Small intestine (tissue), 16 donors: ENCODE measurements around the gene RDH8. TPM values are rescaled to one million over a fixed set of nuclear protein-coding genes. Genes with fewer than 3 reads are reported as not detected.

Experiments used
- DNase-seq, 2 donors: peaks; one replicate each; pipeline versions ENCODE4 v3.0.0 to v3.0.0-alpha.2; 2013
- FAIRE-seq: peaks from 2 replicates; lab custom pipeline; 2012; peaks lifted over from hg19 to GRCh38; lab: Jason Lieb, UNC
- H3K27ac ChIP-seq, 3 donors: one replicate each; pipeline ENCODE4 v1.5.1; 2013; ENCODE audit warnings: low read length in 2 of 3, mild to moderate bottlenecking in 2 of 3, control low read depth in 1 of 3, inconsistent platforms in 1 of 3, low read depth in 1 of 3, moderate library complexity in 1 of 3
- H3K27me3 ChIP-seq, 3 donors: one replicate each; pipeline ENCODE4 v1.6.1; 2013; ENCODE audit warnings: low read length in 3 of 3, inconsistent platforms in 1 of 3; ENCODE audit not compliant: control insufficient read depth in 3 of 3, insufficient read depth in 3 of 3
- H3K36me3 ChIP-seq, 3 donors: one replicate each; pipeline ENCODE4 v1.6.1; 2013; ENCODE audit warnings: low read length in 3 of 3, inconsistent platforms in 1 of 3, low read depth in 1 of 3, mild to moderate bottlenecking in 1 of 3, moderate library complexity in 1 of 3; ENCODE audit not compliant: control insufficient read depth in 3 of 3, insufficient read depth in 2 of 3
- H3K4me1 ChIP-seq, 3 donors: one replicate each; pipeline ENCODE4 v1.6.1; 2013; ENCODE audit warnings: low read length in 2 of 3, inconsistent platforms in 1 of 3, low read depth in 1 of 3, mild to moderate bottlenecking in 1 of 3, moderate library complexity in 1 of 3; ENCODE audit not compliant: control insufficient read depth in 3 of 3, insufficient read depth in 2 of 3
- H3K4me3 ChIP-seq, 3 donors: one replicate each; pipeline ENCODE4 v1.5.1; 2013; ENCODE audit warnings: low read length in 3 of 3, control low read depth in 1 of 3, inconsistent platforms in 1 of 3, low read depth in 1 of 3, mild to moderate bottlenecking in 1 of 3, moderate library complexity in 1 of 3
- H3K9me3 ChIP-seq, 2 donors: one replicate each; pipeline ENCODE4 v1.6.1; 2013; ENCODE audit warnings: low read depth in 1 of 2, low read length in 1 of 2; ENCODE audit not compliant: control insufficient read depth in 2 of 2, insufficient read depth in 1 of 2
- WGBS, 3 donors: extraction: QIAGEN DNeasy Blood & Tissue Kit; methylation state at CpG; one replicate each; pipeline ENCODE4 v1.1.7; 2013; 5-methylcytosine and 5-hydroxymethylcytosine counted together
- long read RNA-seq, 10 donors: transcript quantifications; one replicate each; lab custom pipeline, GENCODE V29; 2026
- polyA plus RNA-seq, 4 donors: library from polyadenylated mRNA; stranded (reverse) in 3 of 4; unstranded in 1 of 4; fragments of 200-250 nt in 3 of 4; fragments of 120-200 nt in 1 of 4; gene quantifications; one replicate each; pipeline versions ENCODE4 v1.2.1 to v1.2.3, GENCODE V29; 2013
- donor health status: healthy with polysubstance abuse.
- donor health status: control.
- donor health status: control.
- donor health status: Bipolar disorder and iron deficiency.
- donor health status: healthy.

RDH8 gene
- not detected for polyA plus RNA-seq
- long read RNA-seq, donor 1, result 0 reads
- long read RNA-seq, donor 2, result 0 reads
- long read RNA-seq, donor 3, result 0 reads
- long read RNA-seq, donor 4, result 0 reads
- long read RNA-seq, donor 5, result 0 reads
- long read RNA-seq, donor 6, result 0 reads
- long read RNA-seq, donor 7, result 0 reads
- long read RNA-seq, donor 8, result 0 reads
- long read RNA-seq, donor 9, result 0 reads
- long read RNA-seq, donor 10, result 0 reads

- Histone ChIP-seq H3K27ac (no peak within 1 kb of the TSS), H3K4me1 (peaks cover 0 to 4% (median 0%) of the 10 kb centered on the region in 3 donors), H3K36me3 (no peaks in the 10 kb centered on the region), H3K4me3 (no peak within 1 kb of the TSS), H3K27me3 (peaks cover 3 to 39% (median 10%) of the 10 kb centered on the region in 3 donors), H3K9me3 (no peaks in the 10 kb centered on the region)
- FAIRE-seq, result no peak
- 58 to 71% (median 67%) methylated on average over 10 of the region's 10 CpGs for WGBS, 3 donors
- no peak for DNase-seq
These were observed at the start of gene RDH8 for GRCh38 chr19:10013316-10013715. RDH8 (plus strand) TSS chr19:10013483; CDS start chr19:10013498, 15 bp downstream.

- no peak overlapping the region for H3K27ac ChIP-seq
- H3K4me1 ChIP-seq, result no peaks in the 10 kb centered on the region
- 38 to 51% (median 43%) methylated on average over 12 to 14 of the region's 14 CpGs for WGBS, 3 donors
- no peak overlapping the region for H3K4me3 ChIP-seq
- H3K36me3 ChIP-seq, result no peaks in the 10 kb centered on the region
- H3K9me3 ChIP-seq, result no peaks in the 10 kb centered on the region
- FAIRE-seq (no peak), DNase-seq (no peak)
- peaks cover 0 to 23% (median 2%) of the 10 kb centered on the region in 3 donors for H3K27me3 ChIP-seq
These were observed 47.3 kb upstream of the RDH8 start for GRCh38 chr19:9966024-9966423.

- Histone ChIP-seq H3K27ac (no peak overlapping the region), H3K36me3 (no peaks in the 10 kb centered on the region), H3K4me3 (no peak overlapping the region), H3K27me3 (peaks cover 0 to 23% (median 2%) of the 10 kb centered on the region in 3 donors), H3K4me1 (no peaks in the 10 kb centered on the region), H3K9me3 (no peaks in the 10 kb centered on the region)
- WGBS, 3 donors, result 14 to 21% (median 19%) methylated on average over 24 to 29 of the region's 29 CpGs
- no peak for FAIRE-seq
- DNase-seq, result no peak
These were observed 46.8 kb upstream of the RDH8 start for GRCh38 chr19:9966448-9966847.

GRCh38 chr19:9967326-9967725 lies 46.0 kb upstream of the RDH8 start:
- Histone ChIP-seq H3K27me3 (peaks cover 0 to 23% (median 2%) of the 10 kb centered on the region in 3 donors), H3K27ac (no peak overlapping the region), H3K9me3 (no peaks in the 10 kb centered on the region), H3K36me3 (no peaks in the 10 kb centered on the region), H3K4me1 (no peaks in the 10 kb centered on the region), H3K4me3 (no peak overlapping the region)
- FAIRE-seq (no peak), DNase-seq (no peak)
- 35 to 59% (median 39%) methylated on average over 4 of the region's 4 CpGs for WGBS, 3 donors

- Histone ChIP-seq H3K27me3 (peaks cover 0 to 23% (median 2%) of the 10 kb centered on the region in 3 donors), H3K36me3 (no peaks in the 10 kb centered on the region), H3K4me3 (no peak overlapping the region), H3K9me3 (no peaks in the 10 kb centered on the region), H3K4me1 (no peaks in the 10 kb centered on the region), H3K27ac (no peak overlapping the region)
- DNase-seq, result no peak
- no peak for FAIRE-seq
- 46 to 76% (median 59%) methylated on average over 8 of the region's 8 CpGs for WGBS, 3 donors
These were observed 44.2 kb upstream of the RDH8 start for GRCh38 chr19:9968820-9969687.

GRCh38 chr19:9969688-9969975 lies 43.7 kb upstream of the RDH8 start:
- Histone ChIP-seq H3K9me3 (no peaks in the 10 kb centered on the region), H3K36me3 (no peaks in the 10 kb centered on the region), H3K27ac (no peak overlapping the region), H3K27me3 (peaks cover 0 to 23% (median 2%) of the 10 kb centered on the region in 3 donors), H3K4me1 (no peaks in the 10 kb centered on the region), H3K4me3 (no peak overlapping the region)
- DNase-seq, result no peak
- WGBS, 3 donors, result 64 to 79% (median 79%) methylated on average over 1 to 2 of the region's 2 CpGs
- no peak for FAIRE-seq

GRCh38 chr19:9970481-9970880 lies 42.8 kb upstream of the RDH8 start:
- FAIRE-seq (no peak), DNase-seq (no peak)
- H3K27ac ChIP-seq, result no peak overlapping the region
- 71 to 80% (median 74%) methylated on average over 8 of the region's 8 CpGs for WGBS, 3 donors
- no peaks in the 10 kb centered on the region for H3K36me3 ChIP-seq
- no peaks in the 10 kb centered on the region for H3K9me3 ChIP-seq
- peaks cover 0 to 23% (median 2%) of the 10 kb centered on the region in 3 donors for H3K27me3 ChIP-seq
- H3K4me3 ChIP-seq, result no peak overlapping the region
- no peaks in the 10 kb centered on the region for H3K4me1 ChIP-seq

- Histone ChIP-seq H3K4me1 (no peaks in the 10 kb centered on the region), H3K27ac (no peak overlapping the region), H3K9me3 (no peaks in the 10 kb centered on the region), H3K36me3 (no peaks in the 10 kb centered on the region), H3K27me3 (peaks cover 0 to 15% (median 0%) of the 10 kb centered on the region in 3 donors), H3K4me3 (no peak overlapping the region)
- DNase-seq, result no peak
- 67 to 70% (median 67%) methylated on average over 15 of the region's 15 CpGs for WGBS, 3 donors
- no peak for FAIRE-seq
These were observed 42.0 kb upstream of the RDH8 start for GRCh38 chr19:9971166-9971897.
